ENCODE data around the gene PCDHGA11. TPM values are rescaled to one million over a fixed set of nuclear protein-coding genes. Genes with fewer than 3 reads are reported as not detected.
"Not testable (repeated sequence)": the region's sequence is repeated elsewhere in the genome, so short reads cannot be mapped to it uniquely, and the experiment has no call there.

The PCDHGA11 gene
- total RNA-seq, 2 experiments from 2014 or later = not detected

DNA sequence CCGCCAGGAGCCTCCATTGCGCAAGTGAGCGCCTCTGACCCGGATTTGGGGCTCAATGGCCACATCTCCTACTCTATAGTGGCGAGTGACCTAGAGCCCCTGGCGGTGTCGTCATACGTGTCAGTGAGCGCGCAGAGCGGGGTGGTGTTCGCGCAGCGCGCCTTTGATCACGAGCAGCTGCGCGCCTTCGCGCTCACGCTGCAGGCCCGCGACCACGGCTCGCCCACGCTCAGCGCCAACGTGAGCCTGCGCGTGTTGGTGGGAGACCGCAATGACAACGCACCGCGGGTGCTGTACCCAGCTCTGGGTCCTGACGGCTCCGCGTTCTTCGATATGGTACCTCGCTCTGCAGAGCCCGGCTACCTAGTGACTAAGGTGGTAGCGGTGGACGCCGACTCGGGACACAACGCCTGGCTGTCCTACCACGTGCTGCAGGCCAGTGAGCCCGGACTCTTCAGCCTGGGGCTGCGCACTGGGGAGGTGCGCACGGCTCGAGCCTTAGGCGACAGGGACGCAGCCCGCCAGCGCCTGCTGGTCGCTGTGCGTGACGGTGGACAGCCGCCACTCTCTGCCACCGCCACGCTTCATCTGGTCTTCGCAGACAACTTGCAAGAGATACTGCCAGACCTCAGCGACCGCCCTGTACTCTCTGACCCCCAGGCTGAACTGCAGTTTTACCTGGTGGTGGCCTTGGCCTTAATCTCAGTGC lies 11.1 kb upstream of the PCDHGA11 start:
- Mint-ChIP-seq H3K36me3 (ENCODE audit: low read depth) (peaks cover 18% of the 10 kb centered on the region), H3K27me3 (peaks cover 61% of the 10 kb centered on the region), H3K27ac (no peak overlapping the region), H3K4me1 (peaks cover 12% of the 10 kb centered on the region), H3K9me3 (peaks cover 16% of the 10 kb centered on the region), H3K4me3 (no peak overlapping the region)
- POLR2A ChIA-PET = no interaction called here
- DNase-seq = no peak
- CTCF ChIA-PET = interaction anchor here (0.7 kb wide), 1 partner anchor 115 kb away, joined by 4 read pairs; no protein-coding TSS in a partner anchor

DNA sequence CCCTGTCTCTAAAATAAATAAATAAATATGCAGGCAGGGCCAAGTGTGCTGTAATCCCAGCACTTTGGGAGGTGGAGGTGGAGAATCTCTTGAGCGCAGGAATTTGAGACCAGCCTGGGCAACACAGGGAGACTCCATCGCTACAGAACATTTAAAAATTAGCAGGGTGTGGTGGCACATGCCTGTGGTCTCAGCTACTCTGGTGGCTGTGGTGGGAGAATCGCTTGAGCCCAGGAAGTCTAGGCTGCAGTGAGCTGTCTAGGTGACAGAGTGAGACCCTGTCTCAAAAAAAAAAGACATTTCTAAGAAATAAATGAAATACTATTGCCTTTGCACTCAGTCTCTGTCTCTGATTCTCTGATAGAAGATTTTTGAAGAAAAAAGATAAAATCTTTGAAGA lies 9.3 kb upstream of the PCDHGA11 start:
- H3K4me1 Mint-ChIP-seq = peaks cover 16% of the 10 kb centered on the region
- peaks cover 61% of the 10 kb centered on the region for H3K27me3 Mint-ChIP-seq
- ChIA-PET CTCF (interaction anchor here (1.1 to 2.5 kb wide), 3 partner anchors 10 to 102 kb away, joined by 3 to 16 read pairs (median 3); partner anchors contain the start of gene PCDHGA11), POLR2A (no interaction called here)
- DNase-seq = no peak
- H3K27ac Mint-ChIP-seq = no peak overlapping the region
- H3K4me3 Mint-ChIP-seq = no peak overlapping the region
- H3K36me3 Mint-ChIP-seq (ENCODE audit: low read depth) = peaks cover 18% of the 10 kb centered on the region
- peaks cover 16% of the 10 kb centered on the region for H3K9me3 Mint-ChIP-seq

DNA sequence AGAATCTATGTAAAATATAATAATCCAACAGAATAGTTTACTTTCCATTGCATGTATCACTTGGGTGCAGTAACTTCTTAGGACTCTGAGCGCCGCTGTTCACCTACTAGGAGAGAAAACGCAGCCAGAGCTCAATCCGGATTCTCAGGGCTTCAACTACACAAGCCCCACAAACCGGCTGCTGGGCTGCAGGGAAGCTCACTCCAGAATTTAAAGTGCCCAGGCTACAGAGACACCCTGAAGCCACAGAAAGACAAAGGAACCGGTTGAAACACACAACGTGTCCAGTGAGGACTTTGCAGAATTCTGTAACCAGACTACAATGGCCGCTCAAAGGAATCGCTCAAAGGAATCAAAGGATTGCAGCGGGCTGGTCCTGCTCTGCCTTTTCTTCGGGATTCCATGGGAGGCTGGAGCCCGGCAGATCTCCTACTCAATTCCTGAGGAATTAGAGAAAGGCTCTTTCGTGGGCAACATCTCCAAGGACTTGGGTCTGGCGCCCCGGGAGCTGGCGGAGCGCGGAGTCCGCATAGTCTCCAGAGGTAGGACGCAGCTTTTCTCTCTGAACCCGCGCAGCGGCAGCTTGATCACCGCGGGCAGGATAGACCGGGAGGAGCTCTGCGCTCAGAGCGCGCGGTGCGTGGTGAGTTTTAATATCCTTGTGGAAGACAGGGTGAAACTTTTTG lies 7.9 kb upstream of the PCDHGA11 start, which contains the start of gene PCDHGA10:
Gene PCDHGA10, plus strand, starts transcription at position 134 of the 686 bp plus-strand sequence. Its CDS starts 189 bp downstream, at position 323.
- DNase-seq = peak; percentile 66
- Mint-ChIP-seq H3K4me3 (peak within 1 kb of the TSS; percentile 65), H3K27ac (peak within 1 kb of the TSS; percentile 34), H3K36me3 (ENCODE audit: low read depth) (peaks cover 20% of the 10 kb centered on the region), H3K4me1 (peaks cover 21% of the 10 kb centered on the region), H3K27me3 (peaks cover 62% of the 10 kb centered on the region), H3K9me3 (peaks cover 18% of the 10 kb centered on the region)
- ChIA-PET CTCF (interaction anchor here (0.6 to 3.0 kb wide), 22 partner anchors 8 to 589 kb away, joined by 3 to 17 read pairs (median 5); partner anchors contain the start of genes PCDHGA1, PCDHGA11, PCDHGA12 and PCDHGA2), POLR2A (interaction anchor here (1.0 to 1.5 kb wide), 3 partner anchors 9 to 112 kb away, joined by 3 to 5 read pairs (median 5); partner anchors contain the start of gene PCDHGA11)

DNA sequence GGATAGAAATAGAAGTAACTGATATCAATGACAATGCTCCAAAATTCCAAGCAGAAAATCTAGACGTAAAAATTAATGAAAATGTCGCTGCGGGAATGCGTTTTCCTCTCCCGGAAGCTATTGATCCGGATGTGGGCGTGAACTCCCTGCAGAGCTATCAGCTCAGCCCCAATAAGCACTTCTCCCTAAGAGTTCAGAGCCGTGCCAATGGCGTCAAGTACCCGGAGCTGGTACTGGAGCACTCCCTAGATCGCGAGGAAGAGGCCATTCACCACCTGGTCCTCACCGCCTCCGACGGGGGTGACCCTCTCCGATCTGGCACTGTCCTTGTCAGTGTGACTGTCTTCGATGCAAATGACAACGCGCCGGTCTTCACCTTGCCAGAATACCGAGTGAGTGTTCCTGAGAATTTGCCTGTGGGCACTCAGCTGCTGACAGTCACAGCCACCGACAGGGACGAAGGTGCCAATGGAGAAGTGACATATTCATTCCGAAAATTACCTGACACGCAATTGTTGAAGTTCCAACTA lies 7.2 kb upstream of the PCDHGA11 start:
- DNase-seq = no peak
- Mint-ChIP-seq H3K36me3 (ENCODE audit: low read depth) (peaks cover 25% of the 10 kb centered on the region), H3K27ac (peak overlapping the region; percentile 34), H3K27me3 (peaks cover 63% of the 10 kb centered on the region), H3K4me1 (peaks cover 23% of the 10 kb centered on the region), H3K4me3 (peak overlapping the region; percentile 65), H3K9me3 (peaks cover 20% of the 10 kb centered on the region)
- POLR2A ChIA-PET = interaction anchor here (1.0 to 1.5 kb wide), 2 partner anchors 94 to 111 kb away, joined by 3 to 5 read pairs; no protein-coding TSS in a partner anchor
- CTCF ChIA-PET = interaction anchor here (0.6 to 3.0 kb wide), 20 partner anchors 8 to 589 kb away, joined by 3 to 17 read pairs (median 6); partner anchors contain the start of genes PCDHGA1, PCDHGA11, PCDHGA12 and PCDHGA2

DNA sequence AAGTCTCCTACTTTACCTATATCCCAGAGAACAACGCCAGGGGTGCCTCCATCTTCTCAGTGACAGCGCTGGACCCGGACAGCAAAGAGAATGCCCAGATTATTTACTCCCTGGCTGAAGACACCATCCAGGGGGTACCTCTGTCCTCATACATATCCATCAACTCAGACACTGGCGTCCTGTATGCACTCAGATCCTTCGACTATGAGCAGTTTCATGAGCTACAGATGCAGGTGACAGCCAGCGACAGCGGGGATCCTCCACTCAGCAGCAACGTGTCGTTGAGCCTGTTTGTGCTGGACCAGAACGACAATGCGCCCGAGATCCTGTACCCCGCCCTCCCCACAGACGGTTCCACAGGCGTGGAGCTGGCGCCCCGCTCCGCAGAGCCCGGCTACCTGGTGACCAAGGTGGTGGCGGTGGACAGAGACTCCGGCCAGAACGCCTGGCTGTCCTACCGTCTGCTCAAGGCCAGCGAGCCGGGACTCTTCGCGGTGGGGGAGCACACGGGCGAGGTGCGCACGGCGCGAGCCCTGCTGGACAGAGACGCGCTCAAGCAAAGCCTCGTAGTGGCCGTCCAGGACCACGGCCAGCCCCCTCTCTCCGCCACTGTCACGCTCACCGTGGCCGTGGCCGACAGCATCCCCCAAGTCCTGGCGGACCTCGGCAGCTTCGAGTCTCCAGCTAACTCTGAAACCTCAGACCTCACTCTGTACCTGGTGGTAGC lies 6.1 kb upstream of the PCDHGA11 start:
- H3K9me3 Mint-ChIP-seq = peaks cover 18% of the 10 kb centered on the region

DNA sequence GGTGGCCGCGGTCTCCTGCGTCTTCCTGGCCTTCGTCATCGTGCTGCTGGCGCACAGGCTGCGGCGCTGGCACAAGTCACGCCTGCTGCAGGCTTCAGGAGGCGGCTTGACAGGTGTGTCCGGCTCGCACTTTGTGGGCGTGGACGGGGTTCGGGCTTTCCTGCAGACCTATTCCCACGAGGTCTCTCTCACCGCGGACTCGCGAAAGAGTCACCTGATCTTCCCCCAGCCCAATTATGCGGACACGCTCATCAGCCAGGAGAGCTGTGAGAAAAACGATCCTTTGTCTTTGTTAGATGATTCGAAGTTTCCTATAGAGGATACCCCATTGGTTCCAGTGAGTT lies 5.6 kb upstream of the PCDHGA11 start:
- H3K4me3 Mint-ChIP-seq, POLR2A ChIA-PET, DNase-seq, H3K27ac Mint-ChIP-seq: not testable (repeated sequence)
- peaks cover 57% of the 10 kb centered on the region for H3K27me3 Mint-ChIP-seq
- CTCF ChIA-PET = interaction anchor here (1.0 kb wide), 1 partner anchor 9 kb away, joined by 3 read pairs; no protein-coding TSS in a partner anchor
- H3K9me3 Mint-ChIP-seq = peaks cover 19% of the 10 kb centered on the region
- peaks cover 25% of the 10 kb centered on the region for H3K4me1 Mint-ChIP-seq
- peaks cover 26% of the 10 kb centered on the region for H3K36me3 Mint-ChIP-seq (ENCODE audit: low read depth)

More for the DNA sequence above, 6.1 kb upstream of the PCDHGA11 start:
- POLR2A ChIA-PET, H3K27ac Mint-ChIP-seq, DNase-seq, H3K4me3 Mint-ChIP-seq: not testable (repeated sequence)
- H3K4me1 Mint-ChIP-seq = peaks cover 25% of the 10 kb centered on the region
- H3K27me3 Mint-ChIP-seq = peaks cover 59% of the 10 kb centered on the region
- CTCF ChIA-PET = interaction anchor here (0.9 to 3.0 kb wide), 8 partner anchors 9 to 150 kb away, joined by 3 to 14 read pairs (median 6); partner anchors contain the start of genes PCDHGA3, PCDHGA5, PCDHGB3 and TAF7
- H3K36me3 Mint-ChIP-seq (ENCODE audit: low read depth) = peaks cover 24% of the 10 kb centered on the region

DNA sequence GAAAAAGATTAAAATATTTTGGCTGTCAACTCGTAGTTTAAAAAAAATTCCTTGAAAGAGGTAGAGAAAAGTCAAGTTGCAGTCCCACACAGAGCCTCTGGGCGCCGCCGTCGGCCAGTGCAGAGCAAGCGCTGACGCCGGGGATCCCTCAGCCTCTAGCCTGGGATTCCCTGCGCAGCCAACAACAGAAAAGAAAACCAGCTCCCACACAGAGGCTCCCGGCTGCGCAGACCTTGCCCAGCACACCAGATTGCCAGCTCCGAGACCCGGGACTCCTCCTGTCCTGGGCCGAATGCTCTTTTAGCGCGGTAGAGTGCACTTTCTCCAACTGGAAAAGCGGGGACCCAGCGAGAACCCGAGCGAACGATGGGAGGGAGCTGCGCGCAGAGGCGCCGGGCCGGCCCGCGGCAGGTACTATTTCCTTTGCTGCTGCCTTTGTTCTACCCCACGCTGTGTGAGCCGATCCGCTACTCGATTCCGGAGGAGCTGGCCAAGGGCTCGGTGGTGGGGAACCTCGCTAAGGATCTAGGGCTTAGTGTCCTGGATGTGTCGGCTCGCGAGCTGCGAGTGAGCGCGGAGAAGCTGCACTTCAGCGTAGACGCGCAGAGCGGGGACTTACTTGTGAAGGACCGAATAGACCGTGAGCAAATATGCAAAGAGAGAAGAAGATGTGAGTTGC lies 3.2 kb upstream of the PCDHGA11 start, which contains the start of gene PCDHGB7:
Gene PCDHGB7, plus strand, starts transcription at position 184 of the 679 bp plus-strand sequence. Its CDS starts 183 bp downstream, at position 367.
- H3K27ac Mint-ChIP-seq = not testable (repeated sequence)
- DNase-seq = peak; percentile 55

DNA sequence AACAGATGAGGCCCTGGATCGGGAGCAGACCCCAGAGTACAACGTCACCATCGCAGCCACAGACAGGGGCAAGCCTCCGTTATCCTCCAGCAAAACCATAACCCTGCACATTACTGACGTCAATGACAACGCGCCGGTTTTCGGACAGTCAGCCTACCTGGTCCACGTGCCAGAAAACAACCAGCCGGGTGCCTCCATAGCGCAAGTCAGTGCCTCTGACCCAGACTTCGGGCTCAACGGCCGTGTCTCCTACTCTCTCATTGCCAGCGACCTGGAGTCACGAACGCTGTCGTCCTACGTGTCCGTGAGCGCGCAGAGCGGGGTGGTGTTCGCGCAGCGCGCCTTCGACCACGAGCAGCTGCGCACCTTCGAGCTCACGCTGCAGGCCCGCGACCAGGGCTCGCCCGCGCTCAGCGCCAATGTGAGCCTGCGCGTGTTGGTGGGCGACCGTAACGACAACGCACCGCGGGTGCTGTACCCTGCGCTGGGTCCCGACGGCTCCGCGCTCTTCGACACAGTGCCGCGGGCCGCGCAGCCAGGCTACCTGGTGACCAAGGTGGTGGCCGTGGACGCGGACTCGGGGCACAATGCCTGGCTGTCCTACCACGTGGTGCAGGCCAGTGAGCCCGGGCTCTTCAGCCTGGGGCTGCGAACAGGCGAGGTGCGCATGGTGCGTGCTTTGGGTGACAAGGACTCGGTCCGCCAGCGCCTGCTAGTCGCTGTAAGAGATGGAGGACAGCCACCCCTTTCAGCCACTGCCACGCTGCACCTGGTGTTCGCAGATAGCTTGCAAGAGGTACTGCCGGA lies 1.6 kb upstream of the PCDHGA11 start:
- H3K27ac Mint-ChIP-seq = peak overlapping the region; percentile 1

More for the DNA sequence above, 3.2 kb upstream of the PCDHGA11 start, which contains the start of gene PCDHGB7:
- ChIA-PET CTCF (interaction anchor here (0.6 to 3.2 kb wide), 8 partner anchors 13 to 218 kb away, joined by 3 to 12 read pairs (median 3); partner anchors contain the start of genes PCDHGA12 and PCDHGB1), POLR2A (interaction anchor here (1.3 kb wide), 1 partner anchor 97 kb away, joined by 3 read pairs; the partner anchor contains the start of gene TAF7)
- Mint-ChIP-seq H3K4me3 (peak within 1 kb of the TSS; percentile 60), H3K36me3 (ENCODE audit: low read depth) (peaks cover 31% of the 10 kb centered on the region), H3K27me3 (peaks cover 72% of the 10 kb centered on the region), H3K4me1 (peaks cover 28% of the 10 kb centered on the region), H3K9me3 (peaks cover 19% of the 10 kb centered on the region)

DNA sequence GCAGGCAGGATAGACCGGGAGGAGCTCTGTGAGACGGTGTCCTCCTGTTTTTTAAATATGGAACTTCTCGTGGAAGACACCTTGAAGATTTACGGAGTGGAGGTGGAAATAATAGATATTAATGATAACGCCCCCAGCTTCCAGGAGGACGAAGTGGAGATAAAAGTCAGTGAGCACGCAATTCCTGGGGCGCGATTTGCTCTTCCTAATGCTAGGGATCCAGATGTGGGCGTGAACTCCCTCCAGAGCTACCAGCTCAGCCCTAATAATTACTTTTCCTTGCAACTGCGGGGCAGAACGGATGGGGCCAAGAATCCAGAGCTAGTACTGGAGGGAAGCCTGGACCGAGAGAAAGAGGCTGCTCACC lies 621 bp downstream of the PCDHGA11 start:
- H3K36me3 Mint-ChIP-seq (ENCODE audit: low read depth) = peaks cover 23% of the 10 kb centered on the region
- H3K9me3 Mint-ChIP-seq = peaks cover 17% of the 10 kb centered on the region
- DNase-seq = no peak
- POLR2A ChIA-PET = interaction anchor here (0.6 to 1.6 kb wide), 7 partner anchors 9 to 98 kb away, joined by 3 to 5 read pairs (median 4); partner anchors contain the start of gene PCDHGA10
- peak overlapping the region; percentile 70 for H3K4me3 Mint-ChIP-seq
- peaks cover 12% of the 10 kb centered on the region for H3K4me1 Mint-ChIP-seq
- CTCF ChIA-PET = interaction anchor here (0.8 to 2.5 kb wide), 20 partner anchors 9 to 142 kb away, joined by 3 to 16 read pairs (median 4); partner anchors contain the start of genes PCDHGA10, PCDHGA12, PCDHGA3 and PCDHGA4
- peaks cover 66% of the 10 kb centered on the region for H3K27me3 Mint-ChIP-seq
- no peak overlapping the region for H3K27ac Mint-ChIP-seq

More for the DNA sequence above, 1.6 kb upstream of the PCDHGA11 start:
- no peak overlapping the region for H3K4me3 Mint-ChIP-seq
- peaks cover 20% of the 10 kb centered on the region for H3K4me1 Mint-ChIP-seq
- peaks cover 65% of the 10 kb centered on the region for H3K27me3 Mint-ChIP-seq
- CTCF ChIA-PET = interaction anchor here (2.1 to 3.2 kb wide), 2 partner anchors 11 to 94 kb away, joined by 9 to 12 read pairs; partner anchors contain the start of gene PCDHGA12
- POLR2A ChIA-PET = no interaction called here
- peaks cover 21% of the 10 kb centered on the region for H3K9me3 Mint-ChIP-seq
- no peak for DNase-seq
- H3K36me3 Mint-ChIP-seq (ENCODE audit: low read depth) = peaks cover 26% of the 10 kb centered on the region

DNA sequence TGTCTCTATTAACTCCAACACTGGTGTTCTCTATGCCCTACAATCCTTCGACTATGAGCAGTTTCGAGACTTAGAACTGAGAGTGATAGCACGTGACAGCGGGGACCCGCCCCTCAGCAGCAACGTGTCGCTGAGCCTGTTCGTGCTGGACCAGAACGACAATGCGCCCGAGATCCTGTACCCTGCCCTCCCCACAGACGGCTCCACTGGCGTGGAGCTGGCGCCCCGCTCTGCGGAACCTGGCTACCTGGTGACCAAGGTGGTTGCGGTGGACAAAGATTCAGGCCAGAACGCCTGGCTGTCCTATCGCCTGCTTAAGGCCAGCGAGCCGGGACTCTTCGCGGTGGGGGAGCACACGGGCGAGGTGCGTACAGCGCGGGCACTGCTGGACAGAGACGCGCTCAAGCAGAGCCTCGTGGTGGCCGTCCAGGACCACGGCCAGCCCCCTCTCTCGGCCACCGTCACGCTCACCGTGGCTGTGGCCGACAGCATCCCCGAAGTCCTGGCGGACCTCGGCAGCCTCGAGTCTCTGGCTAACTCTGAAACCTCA lies 2.0 kb downstream of the PCDHGA11 start:
- Mint-ChIP-seq H3K9me3 (peaks cover 17% of the 10 kb centered on the region), H3K36me3 (ENCODE audit: low read depth) (peaks cover 22% of the 10 kb centered on the region), H3K4me1 (peaks cover 9% of the 10 kb centered on the region), H3K4me3 (no peak overlapping the region), H3K27ac (no peak overlapping the region), H3K27me3 (peaks cover 65% of the 10 kb centered on the region)
- ChIA-PET CTCF (interaction anchor here (2.5 kb wide), 1 partner anchor 10 kb away, joined by 16 read pairs; the partner anchor contains the start of gene PCDHGA10), POLR2A (interaction anchor here (0.7 kb wide), 1 partner anchor 104 kb away, joined by 3 read pairs; no protein-coding TSS in a partner anchor)
- no peak for DNase-seq
